ENCODE results near the gene AREG.

AREG gene

GRCh38 chr4:74431113-74431826, 13.7 kb upstream of the AREG start:
- no peak for DNase-seq

GRCh38 chr4:74433043-74433442, 11.9 kb upstream of the AREG start:
- DNase-seq: no peak

GRCh38 chr4:74433541-74434172, 11.3 kb upstream of the AREG start:
- no peak for DNase-seq

GRCh38 chr4:74435296-74435695, 9.6 kb upstream of the AREG start:
- DNase-seq: no peak

- no peak for DNase-seq
These were observed 7.1 kb upstream of the AREG start for GRCh38 chr4:74437866-74438265.

- no peak for DNase-seq
These were observed 6.3 kb upstream of the AREG start for GRCh38 chr4:74438661-74439060.

GRCh38 chr4:74439952-74440351, 5.0 kb upstream of the AREG start:
- DNase-seq: no peak

GRCh38 chr4:74440356-74440755, 4.6 kb upstream of the AREG start:
- no peak for DNase-seq

- DNase-seq: no peak
These were observed 3.2 kb upstream of the AREG start for GRCh38 chr4:74441744-74442143.

GRCh38 chr4:74446193-74446868, 1.4 kb downstream of the AREG start:
- no peak for DNase-seq

- DNase-seq: no peak
These were observed 2.0 kb downstream of the AREG start for GRCh38 chr4:74446896-74447295.

GRCh38 chr4:74447636-74448233, 2.8 kb downstream of the AREG start:
- DNase-seq: no peak

GRCh38 chr4:74449571-74450297, 4.8 kb downstream of the AREG start:
- no peak for DNase-seq

GRCh38 chr4:74450298-74450683, 5.4 kb downstream of the AREG start:
- DNase-seq: no peak

- DNase-seq: no peak
These were observed 6.3 kb downstream of the AREG start for GRCh38 chr4:74451214-74451661.

- no peak for DNase-seq
These were observed 8.2 kb downstream of the AREG start for GRCh38 chr4:74453037-74453635.

GRCh38 chr4:74453829-74454742, 9.2 kb downstream of the AREG start:
- DNase-seq: no peak

- no peak for DNase-seq
These were observed 10.6 kb downstream of the AREG start for GRCh38 chr4:74455361-74456055.

- DNase-seq: no peak
These were observed 11.3 kb downstream of the AREG start for GRCh38 chr4:74456056-74456744.
